KMS-11 (cell line): ENCODE measurements around the gene ZNF132.

Source experiments
- H2AFZ ChIP-seq: fragments of 200-600 bp; sonication (generic); 2 replicates; pipeline ENCODE4 v1.6.1; 2016; ENCODE audit warnings: antibody characterized with exemption, mixed run types, low read depth
- H3K27ac ChIP-seq: fragments of 200-600 bp; sonication (generic); 2 replicates; pipeline ENCODE4 v1.6.1; 2016; ENCODE audit warnings: mild to moderate bottlenecking, mixed run types
- H3K27me3 ChIP-seq: fragments of 200-600 bp; sonication (generic); 2 replicates; pipeline ENCODE4 v1.6.1; 2017; ENCODE audit warnings: mild to moderate bottlenecking, low read depth, mixed run types, moderate library complexity; ENCODE audit not compliant: insufficient read depth
- H3K36me3 ChIP-seq: fragments of 200-600 bp; sonication (generic); 2 replicates; pipeline ENCODE4 v1.6.1; 2017; ENCODE audit warnings: mild to moderate bottlenecking, mixed run types; ENCODE audit not compliant: insufficient read depth
- H3K4me1 ChIP-seq: fragments of 200-600 bp; sonication (generic); 2 replicates; pipeline ENCODE4 v1.6.1; 2016; ENCODE audit warnings: mild to moderate bottlenecking, low read depth, mixed run types; ENCODE audit not compliant: poor library complexity, severe bottlenecking
- H3K4me2 ChIP-seq: fragments of 200-600 bp; sonication (generic); 2 replicates; pipeline ENCODE4 v1.7.0; 2016; ENCODE audit warnings: mild to moderate bottlenecking, mixed run types
- H3K4me3 ChIP-seq: fragments of 200-600 bp; sonication (generic); IDR thresholded peaks from 2 replicates; pipeline ENCODE4 v1.6.1; 2017; ENCODE audit warnings: low read depth, low read length, mixed read lengths; ENCODE audit not compliant: insufficient read depth
- H3K79me2 ChIP-seq: fragments of 200-600 bp; sonication (generic); 2 replicates; pipeline ENCODE4 v1.6.1; 2016; ENCODE audit warnings: low read depth, mixed run types; ENCODE audit not compliant: insufficient read depth
- H3K9ac ChIP-seq: fragments of 200-600 bp; sonication (generic); 2 replicates; pipeline ENCODE4 v1.6.1; 2016; ENCODE audit warnings: mild to moderate bottlenecking, mixed run types
- H4K20me1 ChIP-seq: fragments of 200-600 bp; sonication (generic); 2 replicates; pipeline ENCODE4 v1.6.1; 2016; ENCODE audit warnings: mild to moderate bottlenecking, mixed run types; ENCODE audit not compliant: insufficient read depth
- TF ChIP-seq, protein P1 (sequence below): fragments of 200-600 bp; sonication (generic); conservative IDR thresholded peaks from 2 replicates; pipeline ENCODE4 v1.6.1; 2017; ENCODE audit warnings: low read depth, mild to moderate bottlenecking, antibody characterized with exemption, low read length, moderate library complexity, mixed read lengths

Gene ZNF132

GRCh38 chr19:58394821-58395219, 45.1 kb downstream of the ZNF132 start:
- Histone ChIP-seq H4K20me1 (peaks cover 8% of the 10 kb centered on the region), H3K4me1 (peaks cover 18% of the 10 kb centered on the region)

DNA sequence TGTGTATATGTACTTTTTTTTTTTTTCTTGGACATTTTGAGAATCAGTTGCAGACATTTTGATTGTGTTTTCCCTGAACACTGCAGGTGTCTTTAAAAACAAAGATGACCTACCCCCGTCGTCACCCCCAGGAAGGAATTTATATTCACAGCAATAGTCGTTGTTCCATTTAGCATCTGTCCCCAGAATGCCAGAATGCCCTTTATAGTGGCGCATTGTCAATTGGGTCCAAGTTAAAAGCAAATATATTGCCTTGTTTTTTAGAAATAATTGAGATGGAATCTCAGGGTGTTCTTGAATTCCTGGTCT, 46.3 kb downstream of the ZNF132 start:
- Histone ChIP-seq H3K4me2 (no peak overlapping the region), H3K79me2 (peaks cover 36% of the 10 kb centered on the region), H3K36me3 (peaks cover 21% of the 10 kb centered on the region; the same call in 1 of the 2 replicates), H3K4me1 (peaks cover 29% of the 10 kb centered on the region), H4K20me1 (peaks cover 12% of the 10 kb centered on the region), H3K9ac (no peak overlapping the region), H3K4me3 (no peak overlapping the region), H2AFZ (no peak overlapping the region), H3K27ac (no peak overlapping the region), H3K27me3 (no peaks in the 10 kb centered on the region)
- TF ChIP-seq, protein P1, sequence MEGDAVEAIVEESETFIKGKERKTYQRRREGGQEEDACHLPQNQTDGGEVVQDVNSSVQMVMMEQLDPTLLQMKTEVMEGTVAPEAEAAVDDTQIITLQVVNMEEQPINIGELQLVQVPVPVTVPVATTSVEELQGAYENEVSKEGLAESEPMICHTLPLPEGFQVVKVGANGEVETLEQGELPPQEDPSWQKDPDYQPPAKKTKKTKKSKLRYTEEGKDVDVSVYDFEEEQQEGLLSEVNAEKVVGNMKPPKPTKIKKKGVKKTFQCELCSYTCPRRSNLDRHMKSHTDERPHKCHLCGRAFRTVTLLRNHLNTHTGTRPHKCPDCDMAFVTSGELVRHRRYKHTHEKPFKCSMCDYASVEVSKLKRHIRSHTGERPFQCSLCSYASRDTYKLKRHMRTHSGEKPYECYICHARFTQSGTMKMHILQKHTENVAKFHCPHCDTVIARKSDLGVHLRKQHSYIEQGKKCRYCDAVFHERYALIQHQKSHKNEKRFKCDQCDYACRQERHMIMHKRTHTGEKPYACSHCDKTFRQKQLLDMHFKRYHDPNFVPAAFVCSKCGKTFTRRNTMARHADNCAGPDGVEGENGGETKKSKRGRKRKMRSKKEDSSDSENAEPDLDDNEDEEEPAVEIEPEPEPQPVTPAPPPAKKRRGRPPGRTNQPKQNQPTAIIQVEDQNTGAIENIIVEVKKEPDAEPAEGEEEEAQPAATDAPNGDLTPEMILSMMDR, result no peak

More at GRCh38 chr19:58394821-58395219, 45.1 kb downstream of the ZNF132 start:
- H3K27ac ChIP-seq, result no peak overlapping the region
- no peak overlapping the region for H2AFZ ChIP-seq
- H3K27me3 ChIP-seq, result no peaks in the 10 kb centered on the region
- H3K4me3 ChIP-seq, result no peak overlapping the region
- H3K9ac ChIP-seq, result no peak overlapping the region
- H3K4me2 ChIP-seq, result no peak overlapping the region
- H3K79me2 ChIP-seq, result peaks cover 27% of the 10 kb centered on the region
- TF ChIP-seq, protein P1, result no peak
- H3K36me3 ChIP-seq, result peaks cover 14% of the 10 kb centered on the region; the same call in 1 of the 2 replicates

GRCh38 chr19:58392945-58393724, 46.8 kb downstream of the ZNF132 start:
- H3K79me2 ChIP-seq, result peaks cover 42% of the 10 kb centered on the region
- H3K36me3 ChIP-seq, result peaks cover 26% of the 10 kb centered on the region; the same call in 1 of the 2 replicates
- no peak overlapping the region for H3K9ac ChIP-seq
- H3K4me3 ChIP-seq, result no peak overlapping the region
- no peaks in the 10 kb centered on the region for H3K27me3 ChIP-seq
- no peak overlapping the region for H3K4me2 ChIP-seq
- H2AFZ ChIP-seq, result no peak overlapping the region
- peaks cover 12% of the 10 kb centered on the region for H4K20me1 ChIP-seq
- no peak overlapping the region for H3K27ac ChIP-seq
- H3K4me1 ChIP-seq, result peaks cover 34% of the 10 kb centered on the region
- TF ChIP-seq, protein P1, result no peak

GRCh38 chr19:58388175-58388526, 51.8 kb downstream of the ZNF132 start:
- Histone ChIP-seq H2AFZ (no peak overlapping the region), H3K4me3 (no peak overlapping the region), H3K4me1 (peaks cover 45% of the 10 kb centered on the region), H4K20me1 (peaks cover 12% of the 10 kb centered on the region), H3K9ac (no peak overlapping the region), H3K27me3 (no peaks in the 10 kb centered on the region), H3K4me2 (peak overlapping the region; percentile 79), H3K79me2 (peaks cover 53% of the 10 kb centered on the region), H3K36me3 (peaks cover 28% of the 10 kb centered on the region; the same call in 1 of the 2 replicates), H3K27ac (no peak overlapping the region)
- TF ChIP-seq, protein P1, result no peak
